ENCODE data around the gene NEK9. TPM values are rescaled to one million over a fixed set of nuclear protein-coding genes. Genes with fewer than 3 reads are reported as not detected.

NEK9 gene
- total and polyA plus RNA-seq, 10 of the 15 experiments (the other 5 are each of a cell fraction or from before 2014, with no cell fraction given) = 6.0 to 78.8 (median 44.7) TPM

DNA sequence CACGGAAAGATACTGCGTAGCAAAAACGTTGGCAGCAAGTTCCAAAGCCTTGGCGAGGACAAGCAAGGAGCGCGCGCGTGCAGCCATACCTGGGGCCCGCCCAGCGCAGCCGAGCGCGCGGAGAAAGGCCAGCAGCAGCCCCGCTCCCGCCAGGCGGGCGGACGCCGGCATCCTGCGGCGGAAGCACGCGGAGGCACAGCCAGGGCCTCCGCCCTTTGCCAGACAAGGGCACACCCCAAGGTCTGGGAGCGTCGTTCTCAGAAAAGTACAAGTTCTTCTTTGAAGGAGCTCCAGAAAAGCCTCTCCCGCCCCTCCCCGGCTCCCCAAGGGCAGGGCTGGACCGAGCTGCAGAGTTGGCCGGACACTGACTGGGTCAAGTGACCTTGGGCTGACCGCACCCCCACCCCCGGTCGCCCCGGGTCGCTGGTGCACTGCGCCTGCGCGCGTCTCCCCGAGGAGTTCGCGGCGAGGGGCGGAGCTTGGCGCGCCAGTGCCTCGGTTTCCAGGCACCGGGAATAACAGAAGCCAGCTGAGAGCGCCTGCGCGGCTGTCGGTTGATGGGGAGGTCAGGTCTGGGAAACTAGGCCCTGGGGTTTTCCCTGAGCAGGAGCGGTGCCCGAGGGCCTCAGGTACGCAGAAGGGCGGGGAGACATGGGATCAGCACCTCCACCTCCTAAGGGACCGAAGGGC is 57.6 kb downstream of the NEK9 start, which contains the start of gene ZC2HC1C (continued):
- TF ChIP-seq BCL11A (IDR thresholded peaks at IDR 0.05; ENCODE audit: low read depth, low read length) (0 out of 2 replicates have a peak, but pooled peaks have one; percentile 35), SRF (IDR thresholded peaks at IDR 0.05; ENCODE audit: low read depth in 2 of 2, low read length in 2 of 2) (no peak), ESRRA (IDR thresholded peaks at IDR 0.05; ENCODE audit: low read length) (peak; percentile 98), TAF1 (IDR thresholded peaks at IDR 0.05; ENCODE audit: borderline replicate concordance, low read depth, low read length) (peak; percentile 24; the same call in 1 of the 2 replicates), PAX5 (IDR thresholded peaks at IDR 0.05; ENCODE audit: borderline replicate concordance, low read depth, low read length) (no peak), NBN (IDR thresholded peaks at IDR 0.05) (0 out of 2 replicates have a peak, but pooled peaks have one; percentile 35), SP1 (IDR thresholded peaks at IDR 0.05; ENCODE audit: low read depth, low read length) (peak; percentile 13), TBL1XR1 (IDR thresholded peaks at IDR 0.05; ENCODE audit: low read depth, low read length) (0 out of 2 replicates have a peak, but pooled peaks have one; percentile 26), NR2C1 (IDR thresholded peaks at IDR 0.05) (peak; percentile 78), POU2F2 (IDR thresholded peaks at IDR 0.05; ENCODE audit: borderline replicate concordance, low read depth, low read length) (peak; percentile 11; the same call in 1 of the 3 replicates), EED (IDR thresholded peaks at IDR 0.05; ENCODE audit: low read depth) (0 out of 2 replicates have a peak, but pooled peaks have one; percentile 15), MYC (IDR thresholded peaks at IDR 0.05; ENCODE audit: insufficient read depth, insufficient read length, insufficient replicate concordance, low read length, severe bottlenecking) (peak; percentile 88), RUNX3 (IDR thresholded peaks at IDR 0.05; ENCODE audit: low read length) (peak; percentile 63)
- TF ChIP-seq, protein P1, sequence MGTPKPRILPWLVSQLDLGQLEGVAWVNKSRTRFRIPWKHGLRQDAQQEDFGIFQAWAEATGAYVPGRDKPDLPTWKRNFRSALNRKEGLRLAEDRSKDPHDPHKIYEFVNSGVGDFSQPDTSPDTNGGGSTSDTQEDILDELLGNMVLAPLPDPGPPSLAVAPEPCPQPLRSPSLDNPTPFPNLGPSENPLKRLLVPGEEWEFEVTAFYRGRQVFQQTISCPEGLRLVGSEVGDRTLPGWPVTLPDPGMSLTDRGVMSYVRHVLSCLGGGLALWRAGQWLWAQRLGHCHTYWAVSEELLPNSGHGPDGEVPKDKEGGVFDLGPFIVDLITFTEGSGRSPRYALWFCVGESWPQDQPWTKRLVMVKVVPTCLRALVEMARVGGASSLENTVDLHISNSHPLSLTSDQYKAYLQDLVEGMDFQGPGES (IDR thresholded peaks at IDR 0.05) = no peak
- TF ChIP-seq, protein P2, sequence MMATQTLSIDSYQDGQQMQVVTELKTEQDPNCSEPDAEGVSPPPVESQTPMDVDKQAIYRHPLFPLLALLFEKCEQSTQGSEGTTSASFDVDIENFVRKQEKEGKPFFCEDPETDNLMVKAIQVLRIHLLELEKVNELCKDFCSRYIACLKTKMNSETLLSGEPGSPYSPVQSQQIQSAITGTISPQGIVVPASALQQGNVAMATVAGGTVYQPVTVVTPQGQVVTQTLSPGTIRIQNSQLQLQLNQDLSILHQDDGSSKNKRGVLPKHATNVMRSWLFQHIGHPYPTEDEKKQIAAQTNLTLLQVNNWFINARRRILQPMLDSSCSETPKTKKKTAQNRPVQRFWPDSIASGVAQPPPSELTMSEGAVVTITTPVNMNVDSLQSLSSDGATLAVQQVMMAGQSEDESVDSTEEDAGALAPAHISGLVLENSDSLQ (IDR thresholded peaks at IDR 0.05) = peak; percentile 12; the same call in 1 of the 2 replicates
- TF ChIP-seq, protein P3, sequence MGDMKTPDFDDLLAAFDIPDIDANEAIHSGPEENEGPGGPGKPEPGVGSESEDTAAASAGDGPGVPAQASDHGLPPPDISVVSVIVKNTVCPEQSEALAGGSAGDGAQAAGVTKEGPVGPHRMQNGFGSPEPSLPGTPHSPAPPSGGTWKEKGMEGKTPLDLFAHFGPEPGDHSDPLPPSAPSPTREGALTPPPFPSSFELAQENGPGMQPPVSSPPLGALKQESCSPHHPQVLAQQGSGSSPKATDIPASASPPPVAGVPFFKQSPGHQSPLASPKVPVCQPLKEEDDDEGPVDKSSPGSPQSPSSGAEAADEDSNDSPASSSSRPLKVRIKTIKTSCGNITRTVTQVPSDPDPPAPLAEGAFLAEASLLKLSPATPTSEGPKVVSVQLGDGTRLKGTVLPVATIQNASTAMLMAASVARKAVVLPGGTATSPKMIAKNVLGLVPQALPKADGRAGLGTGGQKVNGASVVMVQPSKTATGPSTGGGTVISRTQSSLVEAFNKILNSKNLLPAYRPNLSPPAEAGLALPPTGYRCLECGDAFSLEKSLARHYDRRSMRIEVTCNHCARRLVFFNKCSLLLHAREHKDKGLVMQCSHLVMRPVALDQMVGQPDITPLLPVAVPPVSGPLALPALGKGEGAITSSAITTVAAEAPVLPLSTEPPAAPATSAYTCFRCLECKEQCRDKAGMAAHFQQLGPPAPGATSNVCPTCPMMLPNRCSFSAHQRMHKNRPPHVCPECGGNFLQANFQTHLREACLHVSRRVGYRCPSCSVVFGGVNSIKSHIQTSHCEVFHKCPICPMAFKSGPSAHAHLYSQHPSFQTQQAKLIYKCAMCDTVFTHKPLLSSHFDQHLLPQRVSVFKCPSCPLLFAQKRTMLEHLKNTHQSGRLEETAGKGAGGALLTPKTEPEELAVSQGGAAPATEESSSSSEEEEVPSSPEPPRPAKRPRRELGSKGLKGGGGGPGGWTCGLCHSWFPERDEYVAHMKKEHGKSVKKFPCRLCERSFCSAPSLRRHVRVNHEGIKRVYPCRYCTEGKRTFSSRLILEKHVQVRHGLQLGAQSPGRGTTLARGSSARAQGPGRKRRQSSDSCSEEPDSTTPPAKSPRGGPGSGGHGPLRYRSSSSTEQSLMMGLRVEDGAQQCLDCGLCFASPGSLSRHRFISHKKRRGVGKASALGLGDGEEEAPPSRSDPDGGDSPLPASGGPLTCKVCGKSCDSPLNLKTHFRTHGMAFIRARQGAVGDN (IDR thresholded peaks at IDR 0.05) = peak; percentile 88
- TF ChIP-seq, protein P4, sequence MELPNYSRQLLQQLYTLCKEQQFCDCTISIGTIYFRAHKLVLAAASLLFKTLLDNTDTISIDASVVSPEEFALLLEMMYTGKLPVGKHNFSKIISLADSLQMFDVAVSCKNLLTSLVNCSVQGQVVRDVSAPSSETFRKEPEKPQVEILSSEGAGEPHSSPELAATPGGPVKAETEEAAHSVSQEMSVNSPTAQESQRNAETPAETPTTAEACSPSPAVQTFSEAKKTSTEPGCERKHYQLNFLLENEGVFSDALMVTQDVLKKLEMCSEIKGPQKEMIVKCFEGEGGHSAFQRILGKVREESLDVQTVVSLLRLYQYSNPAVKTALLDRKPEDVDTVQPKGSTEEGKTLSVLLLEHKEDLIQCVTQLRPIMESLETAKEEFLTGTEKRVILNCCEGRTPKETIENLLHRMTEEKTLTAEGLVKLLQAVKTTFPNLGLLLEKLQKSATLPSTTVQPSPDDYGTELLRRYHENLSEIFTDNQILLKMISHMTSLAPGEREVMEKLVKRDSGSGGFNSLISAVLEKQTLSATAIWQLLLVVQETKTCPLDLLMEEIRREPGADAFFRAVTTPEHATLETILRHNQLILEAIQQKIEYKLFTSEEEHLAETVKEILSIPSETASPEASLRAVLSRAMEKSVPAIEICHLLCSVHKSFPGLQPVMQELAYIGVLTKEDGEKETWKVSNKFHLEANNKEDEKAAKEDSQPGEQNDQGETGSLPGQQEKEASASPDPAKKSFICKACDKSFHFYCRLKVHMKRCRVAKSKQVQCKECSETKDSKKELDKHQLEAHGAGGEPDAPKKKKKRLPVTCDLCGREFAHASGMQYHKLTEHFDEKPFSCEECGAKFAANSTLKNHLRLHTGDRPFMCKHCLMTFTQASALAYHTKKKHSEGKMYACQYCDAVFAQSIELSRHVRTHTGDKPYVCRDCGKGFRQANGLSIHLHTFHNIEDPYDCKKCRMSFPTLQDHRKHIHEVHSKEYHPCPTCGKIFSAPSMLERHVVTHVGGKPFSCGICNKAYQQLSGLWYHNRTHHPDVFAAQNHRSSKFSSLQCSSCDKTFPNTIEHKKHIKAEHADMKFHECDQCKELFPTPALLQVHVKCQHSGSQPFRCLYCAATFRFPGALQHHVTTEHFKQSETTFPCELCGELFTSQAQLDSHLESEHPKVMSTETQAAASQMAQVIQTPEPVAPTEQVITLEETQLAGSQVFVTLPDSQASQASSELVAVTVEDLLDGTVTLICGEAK (IDR thresholded peaks at IDR 0.05; ENCODE audit: borderline replicate concordance) = no peak
